Omental fat pad (tissue), 4 donors: Measurements from ENCODE around the gene TRIM14. TPM values are rescaled to one million over a fixed set of nuclear protein-coding genes. Genes with fewer than 3 reads are reported as not detected.

Source experiments
- ATAC-seq: fragments of 150-250 bp; one replicate; pipeline ENCODE4 v1.9.1; 2016; ENCODE audit warnings: mild to moderate bottlenecking, moderate library complexity; ENCODE audit not compliant: low FRiP score
- DNase-seq: peaks from one replicate; pipeline ENCODE4 v3.0.0-alpha.2; 2019; ENCODE audit warnings: low spot score
- total RNA-seq, 4 donors: library from RNA; depleted of rRNA; stranded (reverse); fragments of >200 nt; gene quantifications; one replicate each; pipeline ENCODE4 v1.1.0, GENCODE V29; 2016
- TF ChIP-seq, protein P1 (sequence below), 3 donors: fragments of 450-650 bp; IDR thresholded peaks; one replicate each; pipeline ENCODE4 v1.5.1; 2016 to 2017; ENCODE audit warnings: antibody characterized with exemption in 3 of 3, mild to moderate bottlenecking in 3 of 3, moderate library complexity in 2 of 3

The TRIM14 gene
- total RNA-seq, 4 donors from 2014 or later: 11.7 to 25.4 (median 17.0) TPM

GRCh38 chr9:98149422-98149821, 30.4 kb upstream of the TRIM14 start:
- ATAC-seq (no peak), DNase-seq (no peak)
- TF ChIP-seq, protein P1, sequence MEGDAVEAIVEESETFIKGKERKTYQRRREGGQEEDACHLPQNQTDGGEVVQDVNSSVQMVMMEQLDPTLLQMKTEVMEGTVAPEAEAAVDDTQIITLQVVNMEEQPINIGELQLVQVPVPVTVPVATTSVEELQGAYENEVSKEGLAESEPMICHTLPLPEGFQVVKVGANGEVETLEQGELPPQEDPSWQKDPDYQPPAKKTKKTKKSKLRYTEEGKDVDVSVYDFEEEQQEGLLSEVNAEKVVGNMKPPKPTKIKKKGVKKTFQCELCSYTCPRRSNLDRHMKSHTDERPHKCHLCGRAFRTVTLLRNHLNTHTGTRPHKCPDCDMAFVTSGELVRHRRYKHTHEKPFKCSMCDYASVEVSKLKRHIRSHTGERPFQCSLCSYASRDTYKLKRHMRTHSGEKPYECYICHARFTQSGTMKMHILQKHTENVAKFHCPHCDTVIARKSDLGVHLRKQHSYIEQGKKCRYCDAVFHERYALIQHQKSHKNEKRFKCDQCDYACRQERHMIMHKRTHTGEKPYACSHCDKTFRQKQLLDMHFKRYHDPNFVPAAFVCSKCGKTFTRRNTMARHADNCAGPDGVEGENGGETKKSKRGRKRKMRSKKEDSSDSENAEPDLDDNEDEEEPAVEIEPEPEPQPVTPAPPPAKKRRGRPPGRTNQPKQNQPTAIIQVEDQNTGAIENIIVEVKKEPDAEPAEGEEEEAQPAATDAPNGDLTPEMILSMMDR (IDR thresholded peaks at IDR 0.05): no peak

DNA sequence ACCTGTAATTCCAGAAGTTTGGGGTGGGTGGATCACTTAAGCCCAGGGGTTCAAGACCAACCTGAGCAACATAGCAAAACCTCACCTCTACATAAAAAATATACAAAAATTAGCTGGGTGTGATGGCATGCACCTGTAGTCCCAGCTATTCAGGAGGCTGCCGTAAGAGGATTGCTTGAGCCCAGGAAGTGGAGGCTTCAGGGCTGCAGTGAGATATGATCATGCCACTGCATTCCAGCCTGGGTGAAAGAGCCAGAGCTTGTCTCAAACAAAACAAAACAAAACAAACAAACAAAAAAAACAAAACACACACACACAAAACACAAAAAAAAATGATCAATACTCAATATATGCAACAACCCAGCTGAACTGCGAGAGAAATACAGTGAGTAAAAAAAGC, 29.5 kb upstream of the TRIM14 start:
- TF ChIP-seq, protein P1 (IDR thresholded peaks at IDR 0.05): no peak
- no peak for DNase-seq
- ATAC-seq: no peak

DNA sequence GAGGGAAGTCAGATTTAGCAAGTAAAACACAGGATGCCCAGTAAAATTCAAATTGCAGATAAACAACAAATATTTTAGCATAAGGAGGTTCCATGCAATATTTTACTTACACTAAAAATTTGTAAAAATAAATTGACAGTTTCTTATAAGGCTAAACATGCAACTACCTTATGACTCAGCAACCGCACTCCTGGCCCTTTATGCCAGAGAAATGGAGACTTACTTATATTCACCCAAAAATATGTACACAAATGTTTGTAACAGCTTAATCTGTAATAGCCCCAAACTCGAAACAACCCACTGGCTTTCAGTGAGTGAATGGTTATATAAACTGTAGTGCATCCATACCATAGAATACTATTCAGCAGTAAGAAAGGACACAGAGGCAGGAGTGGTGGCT, 28.6 kb upstream of the TRIM14 start:
- TF ChIP-seq, protein P1 (IDR thresholded peaks at IDR 0.05): no peak
- DNase-seq (no peak), ATAC-seq (no peak)

DNA sequence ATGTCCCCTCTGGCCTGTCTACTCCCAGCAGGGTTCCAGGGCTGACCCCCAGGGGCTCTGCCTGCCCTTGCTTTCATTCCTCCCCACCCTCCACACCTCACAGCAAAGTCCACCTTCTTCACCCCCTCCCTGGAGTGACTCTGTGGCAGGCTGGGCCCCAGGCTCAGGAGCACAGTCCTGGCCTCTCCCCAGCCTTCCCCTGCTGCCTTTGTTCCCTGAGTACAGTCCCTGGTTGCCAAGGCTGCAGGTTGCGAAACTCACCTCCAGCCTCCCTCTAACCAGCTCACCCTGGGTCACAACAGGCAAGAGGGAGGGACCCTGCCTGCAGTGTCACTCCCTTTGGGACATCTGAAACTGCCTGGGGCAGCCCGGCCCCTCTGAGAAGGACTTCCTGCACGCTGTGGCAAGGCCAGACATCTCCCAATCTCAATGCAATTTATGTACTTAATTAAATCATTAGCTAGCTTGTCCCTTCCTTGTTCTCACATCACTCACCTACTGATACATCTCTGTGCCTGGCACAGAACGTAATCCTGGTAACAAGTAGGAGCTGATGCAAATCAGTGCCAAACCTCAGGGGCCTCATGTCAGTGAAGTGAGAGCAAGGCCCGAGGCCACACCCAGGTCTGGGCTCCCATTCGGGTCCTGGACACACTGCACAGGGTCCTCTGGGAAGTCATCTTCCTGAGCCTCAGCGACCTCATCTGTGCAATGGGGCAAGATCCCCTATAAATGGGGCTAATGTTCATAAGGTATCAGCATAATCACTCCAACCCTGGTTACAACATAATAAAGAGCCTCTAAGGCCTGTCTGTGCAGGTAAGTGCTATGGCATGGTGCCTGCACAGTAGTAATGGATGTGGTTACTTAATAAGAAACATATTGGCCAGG, 27.3 kb upstream of the TRIM14 start:
- ATAC-seq: no peak
- no peak for DNase-seq
- TF ChIP-seq, protein P1 (IDR thresholded peaks at IDR 0.05): no peak

GRCh38 chr9:98144631-98145030, 25.6 kb upstream of the TRIM14 start:
- DNase-seq (no peak), ATAC-seq (no peak)
- TF ChIP-seq, protein P1 (IDR thresholded peaks at IDR 0.05): no peak

DNA sequence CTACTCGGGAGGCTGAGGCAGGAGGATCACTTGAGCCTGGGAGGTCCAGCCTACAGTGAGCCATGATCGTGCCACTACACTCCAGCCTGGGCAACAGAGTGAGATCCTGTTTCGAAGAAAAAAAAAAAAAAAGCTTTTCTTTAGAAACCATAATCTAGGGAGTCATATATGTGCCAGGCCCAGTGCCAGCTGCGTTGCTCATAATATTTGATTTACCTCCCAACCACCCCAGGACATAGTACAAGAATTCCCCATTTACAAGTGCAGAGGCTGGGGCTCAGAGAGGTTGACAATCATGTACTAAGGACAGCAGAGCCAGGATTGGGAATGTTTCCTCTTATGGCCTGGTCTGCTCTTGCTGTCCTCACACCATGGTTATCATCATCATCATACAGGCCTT, 25.1 kb upstream of the TRIM14 start:
- TF ChIP-seq, protein P1 (IDR thresholded peaks at IDR 0.05): no peak
- DNase-seq (no peak), ATAC-seq (no peak)

GRCh38 chr9:98142925-98143481, 24.0 kb upstream of the TRIM14 start:
- DNase-seq: no peak

More at GRCh38 chr9:98142925-98143481, 24.0 kb upstream of the TRIM14 start:
- no peak for ATAC-seq
- TF ChIP-seq, protein P1 (IDR thresholded peaks at IDR 0.05): no peak
